Body of pancreas (tissue), 4 donors: Measurements from ENCODE around the gene MYO16. TPM values are rescaled to one million over a fixed set of nuclear protein-coding genes. Genes with fewer than 3 reads are reported as not detected.

Experiments used
- ATAC-seq: fragments of 150-250 bp; one replicate; pipeline ENCODE4 v1.9.1; 2016
- DNase-seq, 4 donors: peaks; one replicate each; pipeline ENCODE4 v3.0.0-alpha.2; 2019
- H3K27ac ChIP-seq, 4 donors: fragments of 200-600 bp; sonication (generic); 1 replicate in 3 of 4; 2 replicates in 1 of 4; pipeline versions ENCODE4 v1.5.1 to v1.6.1; 2016 to 2019; ENCODE audit warnings: mild to moderate bottlenecking in 1 of 4, mixed read lengths in 1 of 4, moderate library complexity in 1 of 4
- H3K27me3 ChIP-seq, 2 donors: fragments of 200-600 bp; sonication (generic); one replicate each; pipeline ENCODE4 v1.6.0; 2016; ENCODE audit warnings: mild to moderate bottlenecking in 1 of 2
- H3K36me3 ChIP-seq, 2 donors: fragments of 200-600 bp; sonication (generic); replicated peaks in 1 of 2; 2 replicates each; pipeline ENCODE4 v1.5.1; 2016; ENCODE audit warnings: low read depth in 2 of 2; ENCODE audit not compliant: insufficient read depth in 1 of 2
- H3K4me1 ChIP-seq: fragments of 200-600 bp; sonication (generic); one replicate; pipeline ENCODE4 v1.6.0; 2016
- H3K4me3 ChIP-seq, 2 donors: fragments of 200-600 bp; sonication (generic); 1 replicate in 1 of 2; 2 replicates in 1 of 2; pipeline ENCODE4 v1.5.1; 2016 to 2019
- H3K9me3 ChIP-seq, 3 donors: fragments of 200-600 bp; sonication (generic); 1 replicate in 2 of 3; 2 replicates in 1 of 3; pipeline ENCODE4 v1.5.1; 2016
- POLR2A ChIP-seq, 3 donors: fragments of 450-650 bp; IDR thresholded peaks; one replicate each; pipeline ENCODE4 v1.6.1; 2016; ENCODE audit warnings: antibody characterized with exemption in 3 of 3, mild to moderate bottlenecking in 2 of 3
- WGBS, 2 donors: methylation state at CpG; one replicate each; pipeline ENCODE4 v1.1.5; 2017; 5-methylcytosine and 5-hydroxymethylcytosine counted together
- intact Hi-C: fragments of 100-400 bp; cut with DNase I; formaldehyde crosslinking; loops from one replicate; pipeline ENCODE4 v1.15.1; 2023
- total RNA-seq, 2 donors: library from RNA; depleted of rRNA; stranded (reverse); fragments of >200 nt; gene quantifications; one replicate each; pipeline ENCODE4 v1.1.0, GENCODE V29; 2016
- TF ChIP-seq, protein P1 (sequence below), 7 experiments: fragments of 450-650 bp in 4 of 7; fragments of 200-600 bp in 3 of 7; sonication (generic) in 3 of 7; IDR thresholded peaks; one replicate each; pipeline ENCODE4 v1.5.1; 2016 to 2019; ENCODE audit warnings: antibody characterized with exemption in 7 of 7

The MYO16 gene
- total RNA-seq, 2 donors from 2014 or later: under 0.01 to 0.78 TPM

DNA sequence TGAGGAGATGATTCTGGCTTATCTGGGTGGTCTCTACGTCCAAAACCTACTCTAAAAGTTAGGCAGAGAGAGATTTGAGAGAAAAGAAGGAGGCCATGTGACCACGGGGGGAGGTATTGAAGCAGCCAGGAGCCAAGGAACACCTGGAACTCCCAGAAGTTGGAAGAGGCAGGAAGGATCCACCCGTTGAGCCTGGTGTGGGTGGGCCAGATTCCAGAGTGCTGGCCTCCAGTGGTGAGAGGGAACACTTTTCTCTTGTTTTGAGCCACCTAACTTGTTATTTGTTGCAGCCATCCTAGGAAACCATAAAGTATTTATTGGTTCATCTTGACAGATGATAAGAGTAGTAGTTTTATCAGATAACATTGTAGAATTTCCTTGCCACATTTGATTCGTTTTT, 396.9 kb downstream of the MYO16 start:
- no peaks in the 10 kb centered on the region for H3K9me3 ChIP-seq
- H3K4me3 ChIP-seq: no peak overlapping the region
- ATAC-seq (no peak), DNase-seq (no peak)
- no peaks in the 10 kb centered on the region for H3K4me1 ChIP-seq
- intact Hi-C loops: no loop called here
- no peaks in the 10 kb centered on the region for H3K36me3 ChIP-seq
- no peak for TF ChIP-seq POLR2A (IDR thresholded peaks at IDR 0.05)
- TF ChIP-seq, protein P1, sequence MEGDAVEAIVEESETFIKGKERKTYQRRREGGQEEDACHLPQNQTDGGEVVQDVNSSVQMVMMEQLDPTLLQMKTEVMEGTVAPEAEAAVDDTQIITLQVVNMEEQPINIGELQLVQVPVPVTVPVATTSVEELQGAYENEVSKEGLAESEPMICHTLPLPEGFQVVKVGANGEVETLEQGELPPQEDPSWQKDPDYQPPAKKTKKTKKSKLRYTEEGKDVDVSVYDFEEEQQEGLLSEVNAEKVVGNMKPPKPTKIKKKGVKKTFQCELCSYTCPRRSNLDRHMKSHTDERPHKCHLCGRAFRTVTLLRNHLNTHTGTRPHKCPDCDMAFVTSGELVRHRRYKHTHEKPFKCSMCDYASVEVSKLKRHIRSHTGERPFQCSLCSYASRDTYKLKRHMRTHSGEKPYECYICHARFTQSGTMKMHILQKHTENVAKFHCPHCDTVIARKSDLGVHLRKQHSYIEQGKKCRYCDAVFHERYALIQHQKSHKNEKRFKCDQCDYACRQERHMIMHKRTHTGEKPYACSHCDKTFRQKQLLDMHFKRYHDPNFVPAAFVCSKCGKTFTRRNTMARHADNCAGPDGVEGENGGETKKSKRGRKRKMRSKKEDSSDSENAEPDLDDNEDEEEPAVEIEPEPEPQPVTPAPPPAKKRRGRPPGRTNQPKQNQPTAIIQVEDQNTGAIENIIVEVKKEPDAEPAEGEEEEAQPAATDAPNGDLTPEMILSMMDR (IDR thresholded peaks at IDR 0.05): no peak
- H3K27ac ChIP-seq: no peak overlapping the region
- no peaks in the 10 kb centered on the region for H3K27me3 ChIP-seq
- 37 to 52% methylated on average over 4 of the region's 4 CpGs for WGBS, 2 donors

DNA sequence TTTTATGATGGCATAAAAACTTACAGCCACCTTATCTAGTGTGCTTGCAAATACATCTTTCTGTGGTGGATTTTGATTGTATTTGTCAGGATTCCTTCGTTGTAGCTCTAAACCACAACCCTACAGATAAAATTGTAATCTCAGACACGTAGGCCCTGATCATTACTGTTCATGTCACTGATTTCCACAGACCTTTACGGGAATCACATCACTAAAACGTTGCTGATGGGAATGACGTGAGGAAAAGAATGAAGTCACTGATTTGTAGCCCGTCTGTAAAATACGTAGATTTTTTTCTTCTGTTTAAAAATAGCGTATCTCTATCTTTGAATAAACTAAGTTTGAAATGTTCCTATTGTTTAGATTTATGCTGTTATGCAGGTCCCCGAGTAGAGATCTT, 399.2 kb downstream of the MYO16 start:
- Histone ChIP-seq H3K4me3 (no peak overlapping the region), H3K36me3 (no peaks in the 10 kb centered on the region), H3K4me1 (no peaks in the 10 kb centered on the region), H3K27ac (no peak overlapping the region), H3K27me3 (no peaks in the 10 kb centered on the region), H3K9me3 (no peaks in the 10 kb centered on the region)
- DNase-seq (no peak), ATAC-seq (no peak)
- WGBS, 2 donors: 58 to 71% methylated on average over 9 of the region's 9 CpGs
- intact Hi-C loops: no loop called here
- no peak for TF ChIP-seq POLR2A (IDR thresholded peaks at IDR 0.05)
- TF ChIP-seq, protein P1 (IDR thresholded peaks at IDR 0.05): no peak

DNA sequence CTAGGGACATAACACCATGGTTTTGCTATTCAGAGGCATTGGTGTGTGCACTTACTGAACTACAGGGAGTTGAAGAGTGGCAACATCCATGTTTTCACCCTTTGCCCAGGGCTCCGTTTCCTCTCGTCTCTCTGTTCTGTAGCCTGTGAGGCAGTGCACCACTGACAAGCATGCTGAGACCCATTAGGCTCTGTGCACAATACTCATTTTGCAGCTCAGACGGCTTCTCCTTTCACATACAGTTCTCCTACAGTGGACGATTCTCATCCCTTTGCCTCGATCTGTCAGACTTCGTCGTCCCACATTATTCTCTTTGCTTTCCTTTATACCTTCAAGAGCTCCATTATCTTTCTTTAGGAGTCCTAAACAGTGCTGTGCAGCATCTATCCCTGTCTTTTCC, 403.7 kb downstream of the MYO16 start:
- DNase-seq: no peak
- H3K4me1 ChIP-seq: no peaks in the 10 kb centered on the region
- TF ChIP-seq POLR2A (IDR thresholded peaks at IDR 0.05): no peak
- TF ChIP-seq, protein P1 (IDR thresholded peaks at IDR 0.05): no peak
- H3K9me3 ChIP-seq: no peaks in the 10 kb centered on the region
- no peak for ATAC-seq
- intact Hi-C loops: no loop called here
- H3K27ac ChIP-seq: no peak overlapping the region
- WGBS, 2 donors: 71% methylated on average over 7 of the region's 7 CpGs
- no peaks in the 10 kb centered on the region for H3K36me3 ChIP-seq
- no peaks in the 10 kb centered on the region for H3K27me3 ChIP-seq
- no peak overlapping the region for H3K4me3 ChIP-seq

DNA sequence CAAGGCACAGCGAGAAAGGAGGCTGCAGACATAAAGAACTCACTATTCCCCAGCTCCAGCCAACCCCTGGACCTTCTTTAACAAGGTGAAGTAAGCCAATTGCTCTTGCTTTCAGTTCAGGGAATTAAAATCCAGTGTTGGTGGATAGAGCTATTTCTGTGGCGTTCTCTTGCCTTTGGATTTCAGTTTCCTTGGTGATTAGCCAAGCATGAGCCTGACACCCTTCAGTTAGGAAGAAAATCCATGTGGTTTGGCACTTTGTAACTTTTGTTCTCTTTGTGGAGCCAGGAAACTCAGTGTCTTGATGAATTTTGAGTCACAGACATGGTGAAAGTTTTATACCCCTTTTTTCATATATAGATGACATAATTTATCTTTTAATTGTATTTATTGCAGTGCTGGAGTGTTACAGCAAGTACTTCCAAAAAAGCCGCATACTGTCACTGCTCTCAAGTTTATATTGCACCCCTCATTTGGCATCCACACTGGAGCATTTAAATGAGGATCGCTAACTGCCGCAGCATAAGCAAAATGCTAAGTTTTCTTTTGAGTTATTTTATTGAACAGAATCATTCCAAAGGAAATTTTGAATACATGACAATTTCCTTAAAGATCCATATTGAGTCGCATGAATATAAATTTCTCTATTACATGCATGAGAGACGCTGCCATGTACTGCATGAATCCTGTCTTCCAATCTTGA, 406.8 kb downstream of the MYO16 start:
- no peaks in the 10 kb centered on the region for H3K27me3 ChIP-seq
- ATAC-seq (no peak), DNase-seq (no peak)
- no peaks in the 10 kb centered on the region for H3K36me3 ChIP-seq
- no peak overlapping the region for H3K27ac ChIP-seq
- no peak overlapping the region for H3K4me3 ChIP-seq
- H3K4me1 ChIP-seq: no peaks in the 10 kb centered on the region
- TF ChIP-seq, protein P1 (IDR thresholded peaks at IDR 0.05): no peak
- no peak for TF ChIP-seq POLR2A (IDR thresholded peaks at IDR 0.05)
- intact Hi-C loops: no loop called here
- H3K9me3 ChIP-seq: no peaks in the 10 kb centered on the region
- WGBS, 2 donors: 73 to 75% methylated on average over 7 of the region's 7 CpGs

DNA sequence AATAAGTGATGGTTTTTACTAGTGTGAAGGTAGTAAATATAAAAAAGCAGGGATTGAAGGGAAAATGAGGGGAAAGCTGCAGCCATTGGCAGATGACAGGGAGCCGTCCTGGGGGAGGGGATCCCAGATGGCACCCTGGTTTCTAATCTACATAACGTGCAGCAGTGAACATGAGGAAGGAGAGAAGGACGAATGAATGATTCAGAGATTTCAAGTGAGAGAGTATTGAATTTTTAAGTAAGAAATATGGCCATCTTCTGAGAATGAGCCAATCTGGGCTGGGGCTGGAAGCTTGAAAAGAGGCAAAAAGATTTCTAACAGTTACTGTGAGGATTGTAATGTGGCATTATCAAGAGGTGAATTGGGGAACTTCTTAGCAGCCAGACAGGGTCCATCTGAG, 414.2 kb downstream of the MYO16 start:
- Histone ChIP-seq H3K9me3 (no peaks in the 10 kb centered on the region), H3K27ac (no peak overlapping the region), H3K36me3 (no peaks in the 10 kb centered on the region), H3K4me1 (no peaks in the 10 kb centered on the region), H3K4me3 (no peak overlapping the region), H3K27me3 (no peaks in the 10 kb centered on the region)
- TF ChIP-seq, protein P1 (IDR thresholded peaks at IDR 0.05): no peak
- no peak for TF ChIP-seq POLR2A (IDR thresholded peaks at IDR 0.05)
- intact Hi-C loops: no loop called here
- ATAC-seq (no peak), DNase-seq (no peak)
- WGBS, 2 donors: 41 to 61% methylated on average over 3 of the region's 3 CpGs
